ENCODE data around the gene CCDC87.

DNA sequence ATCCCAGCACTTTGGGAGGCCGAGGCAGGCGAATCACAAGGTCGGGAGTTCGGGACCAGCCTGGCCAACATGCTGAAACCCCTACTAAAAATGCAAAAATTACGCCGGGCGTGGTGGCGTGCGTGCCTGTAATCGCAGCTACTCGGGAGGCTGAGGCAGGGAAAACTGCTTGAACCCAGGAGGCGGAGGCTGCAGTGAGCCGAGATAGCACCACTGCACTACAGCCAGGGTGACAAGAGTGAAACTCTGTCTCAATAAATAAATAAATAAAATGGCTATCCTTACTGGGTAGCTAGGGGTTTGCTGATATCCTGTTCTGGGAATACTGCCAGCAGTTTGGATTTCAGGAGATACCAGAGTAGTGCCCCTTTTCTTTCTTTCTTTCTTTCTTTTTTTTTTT lies 21.2 kb upstream of the CCDC87 start:
- TF ChIP-seq EZH2phosphoT487 (IDR thresholded peaks at IDR 0.05; ENCODE audit: low read depth) = no peak
- TF ChIP-seq, protein P1, sequence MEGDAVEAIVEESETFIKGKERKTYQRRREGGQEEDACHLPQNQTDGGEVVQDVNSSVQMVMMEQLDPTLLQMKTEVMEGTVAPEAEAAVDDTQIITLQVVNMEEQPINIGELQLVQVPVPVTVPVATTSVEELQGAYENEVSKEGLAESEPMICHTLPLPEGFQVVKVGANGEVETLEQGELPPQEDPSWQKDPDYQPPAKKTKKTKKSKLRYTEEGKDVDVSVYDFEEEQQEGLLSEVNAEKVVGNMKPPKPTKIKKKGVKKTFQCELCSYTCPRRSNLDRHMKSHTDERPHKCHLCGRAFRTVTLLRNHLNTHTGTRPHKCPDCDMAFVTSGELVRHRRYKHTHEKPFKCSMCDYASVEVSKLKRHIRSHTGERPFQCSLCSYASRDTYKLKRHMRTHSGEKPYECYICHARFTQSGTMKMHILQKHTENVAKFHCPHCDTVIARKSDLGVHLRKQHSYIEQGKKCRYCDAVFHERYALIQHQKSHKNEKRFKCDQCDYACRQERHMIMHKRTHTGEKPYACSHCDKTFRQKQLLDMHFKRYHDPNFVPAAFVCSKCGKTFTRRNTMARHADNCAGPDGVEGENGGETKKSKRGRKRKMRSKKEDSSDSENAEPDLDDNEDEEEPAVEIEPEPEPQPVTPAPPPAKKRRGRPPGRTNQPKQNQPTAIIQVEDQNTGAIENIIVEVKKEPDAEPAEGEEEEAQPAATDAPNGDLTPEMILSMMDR (IDR thresholded peaks at IDR 0.05; ENCODE audit: low read depth, low read length) = no peak

All from OCI-LY3 (cell line).